Ishikawa (cell line): ENCODE results near the gene GAB1.

ENCODE experiments used
- CREB1 ChIP-seq: IDR thresholded peaks from 2 replicates; pipeline ENCODE4 v1.6.1; 2012; ENCODE audit warnings: low read depth
- EP300 ChIP-seq: IDR thresholded peaks from 2 replicates; pipeline ENCODE4 v1.6.1; 2012; ENCODE audit warnings: borderline replicate concordance
- NFIC ChIP-seq: IDR thresholded peaks from 2 replicates; pipeline ENCODE4 v1.6.1; 2012
- REST ChIP-seq: IDR thresholded peaks from 2 replicates; pipeline ENCODE4 v1.6.1; 2012; ENCODE audit warnings: low read depth, mild to moderate bottlenecking
- TCF12 ChIP-seq: IDR thresholded peaks from 2 replicates; pipeline ENCODE4 v1.6.1; 2012; ENCODE audit warnings: low read depth

GRCh38 chr4:143313996-143314395 is 22.7 kb upstream of the GAB1 start:
- no peak for TF ChIP-seq EP300
- TF ChIP-seq REST, result no peak
- TF ChIP-seq NFIC, result no peak
- TF ChIP-seq TCF12, result no peak
- no peak for TF ChIP-seq CREB1
